ENCODE measurements around the gene KRTAP20-2.

KRTAP20-2 gene

GRCh38 chr21:30634906-30635305, at the start of gene KRTAP20-2:
Gene KRTAP20-2 (plus strand): TSS chr21:30635206. CDS start chr21:30635264, 58 bp downstream.
- DNase-seq: no peak

GRCh38 chr21:30590297-30590696, 44.7 kb upstream of the KRTAP20-2 start, which contains the start of gene KRTAP22-2:
Gene KRTAP22-2 (minus strand): TSS chr21:30590397.
- DNase-seq: no peak

GRCh38 chr21:30592140-30592539, 42.9 kb upstream of the KRTAP20-2 start, which contains the start of gene KRTAP6-3:
Gene KRTAP6-3 (plus strand): TSS chr21:30592440. CDS start chr21:30592446, 6 bp downstream.
- DNase-seq: no peak

GRCh38 chr21:30598802-30599201, 36.2 kb upstream of the KRTAP20-2 start, which contains the start of gene KRTAP6-2:
Gene KRTAP6-2 (minus strand): TSS chr21:30598902. CDS start chr21:30598874, 28 bp downstream.
- no peak for DNase-seq

GRCh38 chr21:30600787-30601186, 34.2 kb upstream of the KRTAP20-2 start, which contains the start of gene KRTAP22-1:
Gene KRTAP22-1 (plus strand): TSS chr21:30601087.
- DNase-seq: no peak

- no peak for DNase-seq
Observed at GRCh38 chr21:30605968-30606367, 29.0 kb upstream of the KRTAP20-2 start.

GRCh38 chr21:30612132-30612531, 22.9 kb upstream of the KRTAP20-2 start:
- no peak for DNase-seq

GRCh38 chr21:30613836-30614235, 21.2 kb upstream of the KRTAP20-2 start, which contains the start of gene KRTAP6-1:
Gene KRTAP6-1 (minus strand): TSS chr21:30613930. CDS start chr21:30613904, 26 bp downstream.
- no peak for DNase-seq

- no peak for DNase-seq
Observed at GRCh38 chr21:30615199-30615598, 19.8 kb upstream of the KRTAP20-2 start.

GRCh38 chr21:30616125-30616524, 18.9 kb upstream of the KRTAP20-2 start, which contains the start of gene KRTAP20-1:
Gene KRTAP20-1 (plus strand): TSS chr21:30616425. CDS start chr21:30616455, 30 bp downstream.
- DNase-seq: no peak

GRCh38 chr21:30620080-30620479, 14.9 kb upstream of the KRTAP20-2 start:
- no peak for DNase-seq

GRCh38 chr21:30620522-30620921, 14.5 kb upstream of the KRTAP20-2 start, which contains the start of gene KRTAP20-4:
Gene KRTAP20-4 (plus strand): TSS chr21:30620627.
- DNase-seq: no peak

GRCh38 chr21:30623362-30623761, 11.6 kb upstream of the KRTAP20-2 start:
- DNase-seq: no peak

GRCh38 chr21:30625449-30626165, 9.4 kb upstream of the KRTAP20-2 start:
- no peak for DNase-seq

- no peak for DNase-seq
Observed at GRCh38 chr21:30628109-30628508, 6.9 kb upstream of the KRTAP20-2 start.

GRCh38 chr21:30629200-30629599, 5.8 kb upstream of the KRTAP20-2 start:
- no peak for DNase-seq

GRCh38 chr21:30638686-30639085, 3.7 kb downstream of the KRTAP20-2 start:
- no peak for DNase-seq

GRCh38 chr21:30642564-30642963, 7.6 kb downstream of the KRTAP20-2 start, which contains the start of gene KRTAP20-3:
Gene KRTAP20-3 (plus strand): TSS chr21:30642864.
- DNase-seq: no peak

GRCh38 chr21:30646904-30647414, 12.0 kb downstream of the KRTAP20-2 start:
- no peak for DNase-seq

GRCh38 chr21:30652891-30653290, 17.9 kb downstream of the KRTAP20-2 start:
- no peak for DNase-seq

- DNase-seq: no peak
Observed at GRCh38 chr21:30668776-30669175, 33.8 kb downstream of the KRTAP20-2 start.

GRCh38 chr21:30672985-30673650, 38.1 kb downstream of the KRTAP20-2 start:
- no peak for DNase-seq

- no peak for DNase-seq
Observed at GRCh38 chr21:30674312-30674711, 39.3 kb downstream of the KRTAP20-2 start.
